WTC11 (cell line): ENCODE measurements around the gene ATP6V0D1.

Source experiments
- ATF3 ChIP-seq: sonication (generic); formaldehyde crosslinking; conservative IDR thresholded peaks from 2 replicates; pipeline ENCODE4 v1.8.1; 2022; ENCODE audit warnings: mild to moderate bottlenecking, missing genetic modification reagents
- CREB1 ChIP-seq: sonication (generic); formaldehyde crosslinking; IDR thresholded peaks from 2 replicates; pipeline ENCODE4 v1.8.0; 2023; ENCODE audit warnings: mild to moderate bottlenecking, missing genetic modification reagents
- MAX ChIP-seq: sonication (generic); formaldehyde crosslinking; IDR thresholded peaks from 2 replicates; pipeline ENCODE4 v1.8.0; 2022; ENCODE audit warnings: mild to moderate bottlenecking, missing genetic modification reagents
- MYBL2 ChIP-seq: sonication (generic); formaldehyde crosslinking; IDR thresholded peaks from 2 replicates; pipeline ENCODE4 v1.8.1; 2023; ENCODE audit warnings: mild to moderate bottlenecking, moderate library complexity, missing genetic modification reagents
- SP1 ChIP-seq: sonication (generic); formaldehyde crosslinking; conservative IDR thresholded peaks from 2 replicates; pipeline ENCODE4 v1.8.1; 2022; ENCODE audit warnings: missing genetic modification reagents
- TF ChIP-seq, protein P1 (sequence below): fragments of 200-600 bp; IDR thresholded peaks from 2 replicates; pipeline ENCODE4 v1.8.0; 2022; ENCODE audit warnings: antibody characterized with exemption

GRCh38 chr16:67407176-67407787 is 73.7 kb downstream of the ATP6V0D1 start:
- TF ChIP-seq, protein P1, sequence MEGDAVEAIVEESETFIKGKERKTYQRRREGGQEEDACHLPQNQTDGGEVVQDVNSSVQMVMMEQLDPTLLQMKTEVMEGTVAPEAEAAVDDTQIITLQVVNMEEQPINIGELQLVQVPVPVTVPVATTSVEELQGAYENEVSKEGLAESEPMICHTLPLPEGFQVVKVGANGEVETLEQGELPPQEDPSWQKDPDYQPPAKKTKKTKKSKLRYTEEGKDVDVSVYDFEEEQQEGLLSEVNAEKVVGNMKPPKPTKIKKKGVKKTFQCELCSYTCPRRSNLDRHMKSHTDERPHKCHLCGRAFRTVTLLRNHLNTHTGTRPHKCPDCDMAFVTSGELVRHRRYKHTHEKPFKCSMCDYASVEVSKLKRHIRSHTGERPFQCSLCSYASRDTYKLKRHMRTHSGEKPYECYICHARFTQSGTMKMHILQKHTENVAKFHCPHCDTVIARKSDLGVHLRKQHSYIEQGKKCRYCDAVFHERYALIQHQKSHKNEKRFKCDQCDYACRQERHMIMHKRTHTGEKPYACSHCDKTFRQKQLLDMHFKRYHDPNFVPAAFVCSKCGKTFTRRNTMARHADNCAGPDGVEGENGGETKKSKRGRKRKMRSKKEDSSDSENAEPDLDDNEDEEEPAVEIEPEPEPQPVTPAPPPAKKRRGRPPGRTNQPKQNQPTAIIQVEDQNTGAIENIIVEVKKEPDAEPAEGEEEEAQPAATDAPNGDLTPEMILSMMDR = no peak
- TF ChIP-seq CREB1 (CRISPR knock-in tag) = no peak
- no peak for TF ChIP-seq MYBL2 (CRISPR knock-in tag)
- no peak for TF ChIP-seq SP1 (CRISPR knock-in tag)
- TF ChIP-seq ATF3 (CRISPR knock-in tag) = no peak
- no peak for TF ChIP-seq MAX (CRISPR knock-in tag)
